ENCODE data around the gene ZNF710. TPM values are rescaled to one million over a fixed set of nuclear protein-coding genes. Genes with fewer than 3 reads are reported as not detected.
"Not testable (repeated sequence)": the region's sequence is repeated elsewhere in the genome, so short reads cannot be mapped to it uniquely, and the experiment has no call there.

The ZNF710 gene
- total RNA-seq, 1 donor from 2014 or later, result 31.4 TPM

DNA sequence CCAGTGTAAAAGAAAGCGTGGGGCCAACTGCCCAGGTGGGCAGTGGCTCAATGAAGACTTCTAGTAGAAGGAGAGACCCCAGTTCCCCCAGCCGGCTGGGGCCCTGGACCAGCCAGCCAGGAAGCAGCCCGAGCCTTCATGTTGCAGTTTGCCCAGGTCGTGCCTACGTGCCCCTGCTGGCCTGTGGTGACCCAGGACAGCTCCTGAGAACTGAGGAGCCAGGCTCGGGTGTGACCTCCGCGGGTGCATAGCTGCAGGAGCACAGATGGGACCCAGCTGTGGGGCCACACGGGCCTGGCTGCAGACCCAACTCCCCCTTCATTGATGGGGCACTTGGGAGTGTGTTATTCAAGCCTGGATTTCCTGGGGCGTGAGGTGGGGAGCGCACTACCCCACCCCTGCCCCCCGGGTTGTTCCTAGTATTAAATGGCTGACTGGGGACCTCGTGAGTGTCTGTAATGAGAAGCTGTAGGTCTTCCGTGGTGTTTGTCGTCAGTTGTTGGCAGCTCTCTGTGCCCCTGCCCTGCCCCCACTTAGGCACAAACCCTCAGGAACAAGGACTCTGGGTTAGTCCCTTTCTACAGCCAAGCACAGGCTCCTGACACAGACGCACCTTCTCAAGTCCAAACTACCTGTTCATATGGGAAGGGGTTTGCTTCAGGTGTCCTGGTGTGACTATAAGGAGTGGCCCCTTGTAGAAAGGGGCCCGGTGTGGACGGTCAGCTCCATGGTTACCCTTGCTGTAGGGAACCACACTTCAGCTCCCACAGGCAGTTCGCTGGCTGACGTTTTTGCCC lies 62.0 kb downstream of the ZNF710 start:
- DNase-seq (ENCODE audit: low spot score), result no peak
- intact Hi-C loops (cut with micrococcal nuclease), result no loop called here
- H3K9me3 Mint-ChIP-seq, result no peaks in the 10 kb centered on the region
- no peaks in the 10 kb centered on the region for H3K27me3 Mint-ChIP-seq (ENCODE audit: low read depth)
- H3K4me3 Mint-ChIP-seq (ENCODE audit: low read depth), result no peak overlapping the region
- peak overlapping the region; percentile 75 for H3K27ac Mint-ChIP-seq
- H3K36me3 Mint-ChIP-seq (ENCODE audit: low read depth), result peaks cover 2% of the 10 kb centered on the region
- H3K4me1 Mint-ChIP-seq (ENCODE audit: low read depth), result peaks cover 34% of the 10 kb centered on the region

DNA sequence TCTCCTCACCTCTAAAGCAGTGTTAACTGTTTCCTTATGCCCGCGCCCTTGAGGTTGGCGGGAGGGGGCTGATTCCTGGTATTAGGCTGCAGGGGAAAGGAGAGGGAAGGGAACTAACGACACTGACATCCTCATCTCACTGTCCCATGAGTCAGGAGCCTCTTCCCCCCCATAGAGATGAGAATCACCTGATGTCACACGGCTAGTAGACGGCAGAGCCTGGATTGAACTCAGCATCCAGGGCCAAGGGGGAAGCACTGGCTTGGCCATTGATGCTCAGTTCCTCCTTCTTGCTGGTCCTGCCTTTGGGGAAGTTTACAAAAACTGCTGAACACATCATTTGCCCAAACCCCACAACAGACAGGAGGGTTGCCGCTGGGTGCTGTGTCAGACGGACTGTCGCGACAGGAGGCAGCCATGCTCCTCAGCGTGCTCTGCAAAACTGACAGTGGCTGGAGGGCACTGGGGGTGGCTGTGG lies 62.7 kb downstream of the ZNF710 start:
- DNase-seq (ENCODE audit: low spot score), result no peak
- intact Hi-C loops (cut with micrococcal nuclease), result no loop called here
- Mint-ChIP-seq H3K36me3 (ENCODE audit: low read depth) (peaks cover 5% of the 10 kb centered on the region), H3K27me3 (ENCODE audit: low read depth) (no peaks in the 10 kb centered on the region), H3K4me3 (ENCODE audit: low read depth) (no peak overlapping the region), H3K27ac (no peak overlapping the region), H3K9me3 (no peaks in the 10 kb centered on the region), H3K4me1 (ENCODE audit: low read depth) (peaks cover 28% of the 10 kb centered on the region)

DNA sequence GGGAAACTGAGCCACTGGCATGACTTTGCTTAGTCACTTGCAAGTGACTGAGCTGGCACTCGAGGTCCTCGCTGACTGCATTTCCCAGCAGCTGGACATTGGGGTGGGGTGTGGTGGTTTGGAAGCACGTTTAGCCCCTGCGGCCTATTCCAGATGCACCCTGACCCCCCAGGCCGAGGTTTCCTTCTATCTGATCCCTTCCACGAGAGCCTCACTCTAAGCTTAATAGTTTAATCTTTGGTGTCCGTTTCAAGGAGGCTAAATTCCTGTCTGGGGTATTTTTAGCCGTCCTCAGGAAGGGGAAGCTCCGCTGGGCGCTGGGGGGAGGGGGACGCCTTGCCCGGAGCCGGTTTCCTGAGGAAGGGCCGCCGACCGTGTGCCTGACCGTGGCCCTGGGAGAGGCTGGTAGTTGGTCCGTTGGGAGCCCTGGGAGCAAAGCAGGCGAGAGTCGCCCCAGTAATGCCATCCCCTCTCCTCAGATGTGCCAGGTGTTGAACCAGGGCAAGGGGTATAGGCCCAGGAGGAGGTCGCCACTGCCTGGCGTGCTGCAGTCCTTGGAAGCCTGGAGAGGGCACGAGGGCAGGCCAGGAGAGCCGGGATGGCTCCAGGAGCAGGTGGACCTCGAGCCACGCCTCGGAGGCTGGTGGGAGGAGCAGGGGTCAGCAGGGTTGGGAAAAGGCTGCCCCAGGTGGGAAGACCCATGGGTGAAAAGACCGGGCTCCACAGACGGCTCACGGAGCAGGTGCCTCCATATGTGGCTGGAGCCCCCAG lies 64.0 kb downstream of the ZNF710 start:
- Mint-ChIP-seq H3K9me3 (no peaks in the 10 kb centered on the region), H3K36me3 (ENCODE audit: low read depth) (peaks cover 14% of the 10 kb centered on the region), H3K27ac (no peak overlapping the region), H3K4me3 (ENCODE audit: low read depth) (no peak overlapping the region), H3K4me1 (ENCODE audit: low read depth) (peaks cover 16% of the 10 kb centered on the region), H3K27me3 (ENCODE audit: low read depth) (no peaks in the 10 kb centered on the region)
- intact Hi-C loops (cut with micrococcal nuclease), result no loop called here
- DNase-seq (ENCODE audit: low spot score), result no peak

DNA sequence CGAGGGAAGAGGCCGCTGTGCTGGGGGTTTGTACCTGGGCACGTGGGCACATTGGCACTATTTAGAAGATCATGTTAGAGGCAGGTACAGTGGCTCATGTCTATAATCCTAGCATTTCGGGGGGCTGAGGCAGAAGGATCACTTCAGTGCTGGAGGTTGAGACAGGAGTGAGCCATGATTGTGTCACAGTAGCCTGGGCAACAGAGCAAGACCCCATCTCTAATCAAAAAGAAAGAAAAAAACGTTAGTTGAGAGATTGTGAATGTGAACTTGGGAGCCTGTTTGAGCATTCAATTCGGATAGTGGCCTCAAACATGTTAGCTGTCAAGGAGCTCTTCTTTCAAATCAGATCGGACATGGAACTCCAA lies 64.5 kb downstream of the ZNF710 start:
- Mint-ChIP-seq H3K36me3 (ENCODE audit: low read depth) (peaks cover 14% of the 10 kb centered on the region), H3K9me3 (no peaks in the 10 kb centered on the region), H3K4me1 (ENCODE audit: low read depth) (peaks cover 14% of the 10 kb centered on the region), H3K27me3 (ENCODE audit: low read depth) (no peaks in the 10 kb centered on the region), H3K4me3 (ENCODE audit: low read depth) (no peak overlapping the region), H3K27ac (no peak overlapping the region)
- intact Hi-C loops (cut with micrococcal nuclease), result no loop called here
- DNase-seq (ENCODE audit: low spot score), result no peak

DNA sequence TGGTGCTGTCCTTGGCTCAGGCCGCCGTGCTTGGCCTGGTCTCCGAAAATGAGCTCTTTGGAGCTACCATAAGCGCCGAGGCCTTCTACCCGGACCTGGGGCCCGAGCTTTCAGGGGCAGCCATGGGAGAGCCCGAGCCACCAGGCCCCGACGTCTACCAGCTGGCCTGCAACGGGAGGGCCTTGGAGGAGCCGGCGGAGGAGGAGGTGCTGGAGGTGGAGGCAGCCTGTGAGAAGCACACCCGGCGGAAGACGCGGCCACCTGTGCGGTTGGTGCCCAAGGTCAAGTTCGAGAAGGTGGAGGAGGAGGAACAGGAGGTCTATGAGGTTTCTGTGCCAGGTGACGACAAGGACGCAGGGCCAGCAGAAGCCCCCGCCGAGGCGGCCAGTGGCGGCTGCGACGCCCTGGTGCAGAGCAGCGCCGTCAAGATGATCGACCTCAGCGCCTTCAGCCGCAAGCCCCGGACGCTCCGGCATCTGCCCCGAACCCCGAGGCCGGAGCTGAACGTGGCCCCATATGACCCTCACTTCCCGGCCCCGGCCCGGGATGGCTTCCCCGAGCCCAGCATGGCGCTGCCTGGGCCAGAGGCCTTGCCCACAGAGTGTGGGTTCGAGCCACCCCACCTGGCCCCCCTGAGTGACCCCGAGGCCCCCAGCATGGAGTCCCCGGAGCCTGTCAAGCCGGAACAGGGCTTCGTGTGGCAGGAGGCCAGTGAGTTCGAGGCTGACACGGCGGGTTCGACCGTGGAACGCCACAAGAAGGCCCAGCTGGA lies 66.2 kb downstream of the ZNF710 start:
- DNase-seq (ENCODE audit: low spot score), result no peak
- intact Hi-C loops (cut with micrococcal nuclease), result no loop called here
- Mint-ChIP-seq H3K4me1 (ENCODE audit: low read depth) (peaks cover 3% of the 10 kb centered on the region), H3K4me3 (ENCODE audit: low read depth) (no peak overlapping the region), H3K27ac (no peak overlapping the region), H3K9me3 (no peaks in the 10 kb centered on the region), H3K36me3 (ENCODE audit: low read depth) (peaks cover 14% of the 10 kb centered on the region), H3K27me3 (ENCODE audit: low read depth) (no peaks in the 10 kb centered on the region)

DNA sequence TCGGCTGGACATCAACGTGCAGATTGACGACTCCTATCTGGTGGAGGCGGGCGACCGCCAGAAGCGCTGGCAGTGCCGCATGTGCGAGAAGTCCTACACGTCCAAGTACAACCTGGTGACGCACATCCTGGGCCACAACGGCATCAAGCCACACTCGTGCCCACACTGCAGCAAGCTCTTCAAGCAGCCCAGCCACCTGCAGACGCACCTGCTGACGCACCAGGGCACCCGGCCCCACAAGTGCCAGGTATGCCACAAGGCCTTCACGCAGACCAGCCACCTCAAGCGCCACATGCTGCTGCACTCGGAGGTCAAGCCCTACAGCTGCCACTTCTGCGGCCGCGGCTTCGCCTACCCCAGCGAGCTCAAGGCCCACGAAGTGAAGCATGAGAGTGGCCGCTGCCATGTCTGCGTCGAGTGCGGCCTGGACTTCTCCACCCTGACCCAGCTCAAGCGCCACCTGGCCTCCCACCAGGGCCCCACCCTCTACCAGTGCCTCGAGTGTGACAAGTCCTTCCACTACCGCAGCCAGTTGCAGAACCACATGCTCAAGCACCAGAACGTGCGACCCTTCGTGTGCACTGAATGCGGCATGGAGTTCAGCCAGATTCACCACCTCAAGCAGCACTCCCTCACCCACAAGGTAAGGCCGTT lies 67.0 kb downstream of the ZNF710 start:
- no peaks in the 10 kb centered on the region for H3K27me3 Mint-ChIP-seq (ENCODE audit: low read depth)
- H3K36me3 Mint-ChIP-seq (ENCODE audit: low read depth), result peaks cover 17% of the 10 kb centered on the region
- H3K4me1 Mint-ChIP-seq (ENCODE audit: low read depth), result peaks cover 3% of the 10 kb centered on the region
- intact Hi-C loops (cut with micrococcal nuclease), result no loop called here
- no peak for DNase-seq (ENCODE audit: low spot score)
- no peaks in the 10 kb centered on the region for H3K9me3 Mint-ChIP-seq
- no peak overlapping the region for H3K4me3 Mint-ChIP-seq (ENCODE audit: low read depth)
- no peak overlapping the region for H3K27ac Mint-ChIP-seq

DNA sequence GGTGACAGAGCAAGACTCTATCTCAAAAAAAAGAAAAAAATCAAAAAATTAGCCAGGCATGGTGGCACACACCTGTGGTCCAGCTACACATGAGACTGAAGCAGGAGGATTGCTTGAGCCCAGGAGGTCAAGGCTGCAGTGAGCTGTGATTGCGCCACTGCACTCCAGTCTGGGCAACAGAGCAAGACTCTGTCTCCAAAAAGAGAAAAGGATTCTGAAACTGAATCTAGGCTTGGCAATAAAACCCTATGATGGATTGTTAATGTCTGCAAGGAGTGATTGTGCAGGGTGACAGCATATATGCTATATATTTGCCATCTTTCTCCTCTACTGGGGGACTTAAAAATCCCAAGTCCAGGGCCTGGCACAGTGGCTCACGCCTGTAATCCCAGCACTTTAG lies 69.5 kb downstream of the ZNF710 start:
- H3K9me3 Mint-ChIP-seq; H3K4me1 Mint-ChIP-seq (ENCODE audit: low read depth); H3K27me3 Mint-ChIP-seq (ENCODE audit: low read depth); H3K27ac Mint-ChIP-seq; DNase-seq (ENCODE audit: low spot score); H3K4me3 Mint-ChIP-seq (ENCODE audit: low read depth): not testable (repeated sequence)
- H3K36me3 Mint-ChIP-seq (ENCODE audit: low read depth), result peaks cover 23% of the 10 kb centered on the region
- intact Hi-C loops (cut with micrococcal nuclease), result loop anchor here (1.0 to 5.0 kb wide), 4 partner anchors 33 to 328 kb away; partner anchors contain the start of gene ZNF710

- intact Hi-C loops (cut with micrococcal nuclease), result loop anchor here (1.0 to 5.0 kb wide), 4 partner anchors 34 to 329 kb away; partner anchors contain the start of gene ZNF710
- Mint-ChIP-seq H3K27ac (peak overlapping the region; percentile 12), H3K9me3 (no peaks in the 10 kb centered on the region), H3K36me3 (ENCODE audit: low read depth) (peaks cover 28% of the 10 kb centered on the region), H3K4me3 (ENCODE audit: low read depth) (no peak overlapping the region), H3K27me3 (ENCODE audit: low read depth) (no peaks in the 10 kb centered on the region), H3K4me1 (ENCODE audit: low read depth) (peaks cover 7% of the 10 kb centered on the region)
- peak; percentile 65 for DNase-seq (ENCODE audit: low spot score)
Measured at GRCh38 chr15:90071220-90071807, 70.2 kb downstream of the ZNF710 start.

DNA sequence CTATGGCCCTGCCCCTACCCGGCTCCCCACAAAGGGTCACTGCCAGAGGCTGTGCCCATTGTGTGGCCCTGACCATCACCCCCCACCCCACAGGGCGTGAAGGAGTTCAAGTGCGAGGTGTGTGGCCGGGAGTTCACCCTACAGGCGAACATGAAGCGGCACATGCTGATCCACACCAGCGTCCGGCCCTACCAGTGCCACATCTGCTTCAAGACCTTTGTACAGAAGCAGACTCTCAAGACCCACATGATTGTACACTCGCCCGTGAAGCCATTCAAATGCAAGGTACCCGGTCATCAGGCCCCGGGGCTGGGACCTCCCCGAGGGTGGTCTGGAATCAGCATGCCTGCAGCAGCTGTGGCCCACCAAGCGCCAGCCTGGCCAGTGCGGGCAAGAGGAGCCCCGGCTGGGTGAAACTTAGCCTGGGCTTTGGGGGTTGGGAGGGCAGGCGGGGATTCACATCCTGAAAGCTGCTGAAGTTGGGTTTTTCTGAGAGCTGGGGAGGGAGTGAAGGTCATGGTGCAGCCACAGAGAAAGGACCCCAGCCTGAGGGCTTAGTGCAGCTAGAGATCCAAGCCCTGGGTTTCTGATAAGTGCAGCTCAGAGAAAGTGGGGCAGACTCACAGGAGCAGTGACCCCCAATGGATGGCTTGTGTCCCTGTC lies 72.0 kb downstream of the ZNF710 start:
- H3K27me3 Mint-ChIP-seq (ENCODE audit: low read depth), result no peaks in the 10 kb centered on the region
- peaks cover 40% of the 10 kb centered on the region for H3K36me3 Mint-ChIP-seq (ENCODE audit: low read depth)
- no peak for DNase-seq (ENCODE audit: low spot score)
- H3K9me3 Mint-ChIP-seq, result no peaks in the 10 kb centered on the region
- intact Hi-C loops (cut with micrococcal nuclease), result loop anchor here (5.0 kb wide), 3 partner anchors 36 to 331 kb away; partner anchors contain the start of gene ZNF710
- peak overlapping the region; percentile 33 for H3K27ac Mint-ChIP-seq
- no peak overlapping the region for H3K4me3 Mint-ChIP-seq (ENCODE audit: low read depth)
- peaks cover 7% of the 10 kb centered on the region for H3K4me1 Mint-ChIP-seq (ENCODE audit: low read depth)

DNA sequence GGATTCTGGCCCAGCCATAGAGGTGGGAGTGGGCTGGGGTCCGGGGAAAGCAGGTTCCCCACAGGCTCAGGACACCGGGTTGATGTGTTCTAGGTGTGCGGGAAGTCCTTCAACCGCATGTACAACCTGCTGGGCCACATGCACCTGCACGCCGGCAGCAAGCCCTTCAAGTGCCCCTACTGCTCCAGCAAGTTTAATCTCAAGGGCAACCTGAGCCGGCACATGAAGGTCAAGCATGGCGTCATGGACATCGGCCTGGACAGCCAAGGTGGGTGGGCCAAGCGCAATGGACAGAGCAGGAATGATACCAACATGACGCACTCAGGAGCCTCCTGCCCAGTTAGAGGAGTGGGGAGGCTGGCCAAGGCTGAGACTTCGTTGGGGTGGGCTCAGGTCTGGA lies 72.9 kb downstream of the ZNF710 start:
- Mint-ChIP-seq H3K36me3 (ENCODE audit: low read depth) (peaks cover 44% of the 10 kb centered on the region), H3K27ac (no peak overlapping the region), H3K4me3 (ENCODE audit: low read depth) (no peak overlapping the region), H3K9me3 (no peaks in the 10 kb centered on the region), H3K4me1 (ENCODE audit: low read depth) (peaks cover 7% of the 10 kb centered on the region), H3K27me3 (ENCODE audit: low read depth) (no peaks in the 10 kb centered on the region)
- intact Hi-C loops (cut with micrococcal nuclease), result loop anchor here (5.0 kb wide), 3 partner anchors 37 to 332 kb away; partner anchors contain the start of gene ZNF710
- no peak for DNase-seq (ENCODE audit: low spot score)

DNA sequence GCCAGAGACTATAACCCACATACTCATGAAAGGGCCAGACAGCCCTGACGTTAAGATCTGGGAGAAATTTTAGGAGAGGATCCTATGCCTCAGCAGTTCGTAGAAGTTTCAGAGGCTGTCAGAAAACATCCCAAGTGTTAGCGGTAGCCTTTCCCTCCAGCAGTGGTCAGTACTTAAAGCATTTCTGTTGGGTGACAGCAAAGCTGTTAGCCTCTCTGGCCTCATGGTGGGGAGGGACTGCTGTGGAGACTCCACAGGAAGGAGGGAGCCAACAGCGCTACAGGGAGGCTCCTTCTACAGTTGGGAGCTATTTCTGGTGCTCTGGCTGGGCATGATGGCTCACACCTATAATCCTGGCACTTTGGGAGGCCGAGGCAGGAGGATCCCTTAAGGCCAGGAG lies 73.8 kb downstream of the ZNF710 start:
- intact Hi-C loops (cut with micrococcal nuclease), result loop anchor here (5.0 kb wide), 3 partner anchors 38 to 333 kb away; partner anchors contain the start of gene ZNF710
- H3K27me3 Mint-ChIP-seq (ENCODE audit: low read depth), result no peaks in the 10 kb centered on the region
- peaks cover 38% of the 10 kb centered on the region for H3K36me3 Mint-ChIP-seq (ENCODE audit: low read depth)
- no peaks in the 10 kb centered on the region for H3K9me3 Mint-ChIP-seq
- H3K4me3 Mint-ChIP-seq (ENCODE audit: low read depth), result no peak overlapping the region
- peaks cover 7% of the 10 kb centered on the region for H3K4me1 Mint-ChIP-seq (ENCODE audit: low read depth)
- DNase-seq (ENCODE audit: low spot score), result no peak
- no peak overlapping the region for H3K27ac Mint-ChIP-seq
